Activated CD8-positive, alpha-beta memory T cell treated with anti-CD3 and anti-CD28 coated beads, Interleukin-2, amount 50 U/mL, for 24 hours (primary cell): ENCODE data around the gene AP3B1.

ENCODE experiments used
- DNase-seq: peaks from one replicate; pipeline ENCODE4 v3.0.0-alpha.2; 2020; ENCODE audit errors: extremely low read depth

The AP3B1 gene

DNA sequence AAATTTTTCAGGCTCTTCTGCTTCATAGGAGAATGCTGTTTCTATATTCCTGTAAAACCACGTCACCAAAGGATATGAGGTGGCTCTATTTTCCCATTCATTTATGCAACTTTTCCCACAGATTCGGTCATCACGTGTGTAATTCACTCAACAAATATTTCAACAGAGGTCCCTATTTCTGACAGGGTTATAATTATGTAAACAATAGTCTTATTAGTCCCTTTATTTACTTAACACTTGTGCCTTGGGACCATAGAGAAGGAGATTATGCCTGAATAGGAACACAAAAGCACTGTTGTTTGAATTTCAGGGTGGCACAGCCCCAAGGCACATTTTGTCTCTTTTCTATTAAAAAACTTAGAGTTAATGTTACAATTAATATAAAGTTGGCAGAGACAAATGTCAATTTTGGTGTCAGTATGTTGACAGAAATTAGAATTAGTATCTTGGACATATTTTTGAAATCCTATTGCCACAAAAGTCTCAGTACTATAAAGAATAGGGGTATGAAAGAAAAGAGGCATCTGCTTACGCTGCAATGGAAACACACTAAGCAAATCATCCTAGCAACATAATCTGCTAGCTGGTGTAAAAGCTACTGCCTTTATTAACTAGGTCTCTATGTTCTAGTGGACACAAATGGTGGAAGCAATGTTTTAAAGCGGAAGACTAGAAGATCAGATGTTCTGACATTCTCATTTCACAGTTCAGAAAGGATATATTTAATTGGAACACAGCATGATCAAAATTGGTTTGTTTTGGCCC, 289.3 kb downstream of the AP3B1 start:
- no peak for DNase-seq

DNA sequence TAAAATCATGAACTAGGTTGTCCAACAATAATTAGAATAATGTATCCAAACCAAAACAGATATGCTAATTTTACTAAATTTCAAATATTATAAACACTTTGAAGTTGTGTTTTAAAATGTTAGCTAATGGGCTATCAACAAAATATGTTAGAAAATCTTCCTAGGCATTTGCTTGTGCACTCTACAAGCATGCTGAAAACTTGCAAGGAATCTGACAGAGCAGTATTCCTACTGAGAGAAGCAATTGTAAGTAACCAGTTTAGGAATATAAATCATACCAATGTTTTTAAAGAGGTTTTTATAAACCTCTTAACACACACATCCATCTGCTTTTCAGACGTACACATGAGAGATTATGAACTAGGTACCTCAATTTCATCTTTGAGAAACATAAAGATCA, 289.9 kb downstream of the AP3B1 start:
- DNase-seq, result no peak

DNA sequence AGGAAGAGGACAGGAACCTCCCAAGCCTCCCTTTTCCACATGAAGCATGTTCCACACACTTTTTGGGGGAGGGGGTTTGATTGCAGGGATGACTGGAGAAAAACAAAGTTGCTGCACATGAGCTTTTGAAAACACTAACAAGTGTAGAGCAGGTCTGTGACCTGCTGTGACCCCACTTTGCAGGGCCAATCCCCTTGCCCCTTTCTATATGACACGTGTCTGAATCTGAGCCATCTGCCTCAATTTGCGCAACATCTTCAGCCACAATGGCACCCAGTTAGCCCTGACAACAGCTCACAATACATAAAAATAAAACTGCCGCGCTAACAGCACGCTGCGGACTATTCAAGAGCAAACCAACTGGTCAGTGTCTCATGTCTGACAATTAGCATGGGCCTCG, 290.6 kb downstream of the AP3B1 start:
- DNase-seq, result no peak

DNA sequence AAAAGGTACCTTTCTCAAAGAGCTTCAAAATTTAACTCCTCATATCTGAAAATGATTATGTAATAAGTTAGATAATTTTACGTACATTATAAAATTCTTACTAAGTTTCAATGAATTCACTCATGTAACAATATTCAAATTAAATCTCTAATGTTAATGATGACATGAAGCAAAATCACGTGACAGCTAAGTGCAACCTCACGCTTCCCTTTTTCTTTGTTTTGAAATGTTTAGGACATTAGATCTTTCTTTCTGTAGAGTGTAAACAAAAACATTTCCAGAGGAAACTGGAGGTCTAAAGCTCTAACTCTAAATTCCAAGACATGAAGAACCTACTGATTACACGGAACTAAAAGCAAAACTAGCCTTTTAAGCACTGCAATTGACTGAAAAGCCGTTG, 291.0 kb downstream of the AP3B1 start:
- DNase-seq, result no peak

- DNase-seq, result no peak
Measured at GRCh38 chr5:78002690-78003089, 291.8 kb downstream of the AP3B1 start.

DNA sequence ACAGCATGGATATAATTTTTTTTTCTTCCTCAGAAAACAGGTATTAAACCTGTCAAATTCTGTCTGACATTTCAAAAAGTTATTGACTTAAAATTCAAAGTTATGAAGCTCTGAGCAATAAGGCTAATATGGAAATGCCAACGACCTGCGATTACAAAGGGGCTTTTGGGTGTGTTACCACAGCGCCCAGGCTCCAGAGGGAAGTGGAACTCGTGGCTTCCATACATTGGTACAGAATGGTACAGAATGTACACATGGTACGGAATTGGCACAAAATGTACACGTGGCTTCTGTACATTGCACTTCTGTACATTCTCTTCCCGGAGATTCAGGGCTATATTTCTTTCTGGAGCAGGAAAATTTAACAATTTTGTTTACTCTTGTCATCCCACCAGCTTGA, 293.3 kb downstream of the AP3B1 start:
- no peak for DNase-seq

- DNase-seq, result no peak
Measured at GRCh38 chr5:78000191-78000590, 294.3 kb downstream of the AP3B1 start.

- DNase-seq, result no peak
Measured at GRCh38 chr5:77999399-77999798, 295.1 kb downstream of the AP3B1 start.

- no peak for DNase-seq
Measured at GRCh38 chr5:77996943-77997342, 297.6 kb downstream of the AP3B1 start.

GRCh38 chr5:77995793-77996409, 298.6 kb downstream of the AP3B1 start:
- DNase-seq, result no peak

DNA sequence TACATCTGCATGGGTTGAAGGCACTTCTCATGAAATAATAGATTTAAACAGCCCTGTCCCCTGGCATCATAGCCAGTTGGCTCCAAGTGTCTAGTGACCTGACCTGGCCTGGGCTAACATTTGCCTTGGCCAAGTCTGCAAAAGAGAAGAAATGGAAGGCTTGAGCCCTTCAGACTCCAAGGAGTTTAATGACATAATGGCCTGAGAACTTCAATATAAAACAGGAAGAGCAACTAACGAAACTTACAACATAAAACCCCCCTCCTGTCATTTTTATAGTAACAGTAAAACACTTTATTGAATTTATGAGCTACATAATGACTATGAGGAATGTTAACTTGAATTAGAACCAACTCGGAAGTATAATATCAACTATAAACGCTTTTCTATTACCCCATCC, 299.6 kb downstream of the AP3B1 start:
- no peak for DNase-seq

DNA sequence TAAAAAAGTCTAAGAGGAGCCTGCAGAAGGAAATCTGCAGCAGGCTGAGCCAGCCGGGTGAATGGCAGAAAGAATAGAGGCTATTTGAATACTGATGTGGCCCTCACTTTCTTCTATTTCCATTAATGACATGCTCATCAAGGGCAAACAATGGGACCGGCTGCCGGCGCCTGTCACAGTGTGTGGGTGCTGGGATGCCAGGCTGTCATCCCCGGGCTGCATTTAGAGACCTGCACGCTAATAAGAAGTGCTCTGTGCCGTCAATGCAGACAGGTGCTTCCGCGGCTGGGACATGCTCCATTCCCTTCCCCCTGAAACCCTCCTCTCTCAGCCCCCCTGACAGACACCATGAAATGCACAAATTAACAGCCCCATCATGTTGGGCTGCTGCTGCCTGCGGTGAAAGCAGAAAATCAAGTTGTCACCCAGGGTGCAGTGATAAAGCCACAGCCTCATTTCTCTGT, 300.6 kb downstream of the AP3B1 start:
- no peak for DNase-seq

DNA sequence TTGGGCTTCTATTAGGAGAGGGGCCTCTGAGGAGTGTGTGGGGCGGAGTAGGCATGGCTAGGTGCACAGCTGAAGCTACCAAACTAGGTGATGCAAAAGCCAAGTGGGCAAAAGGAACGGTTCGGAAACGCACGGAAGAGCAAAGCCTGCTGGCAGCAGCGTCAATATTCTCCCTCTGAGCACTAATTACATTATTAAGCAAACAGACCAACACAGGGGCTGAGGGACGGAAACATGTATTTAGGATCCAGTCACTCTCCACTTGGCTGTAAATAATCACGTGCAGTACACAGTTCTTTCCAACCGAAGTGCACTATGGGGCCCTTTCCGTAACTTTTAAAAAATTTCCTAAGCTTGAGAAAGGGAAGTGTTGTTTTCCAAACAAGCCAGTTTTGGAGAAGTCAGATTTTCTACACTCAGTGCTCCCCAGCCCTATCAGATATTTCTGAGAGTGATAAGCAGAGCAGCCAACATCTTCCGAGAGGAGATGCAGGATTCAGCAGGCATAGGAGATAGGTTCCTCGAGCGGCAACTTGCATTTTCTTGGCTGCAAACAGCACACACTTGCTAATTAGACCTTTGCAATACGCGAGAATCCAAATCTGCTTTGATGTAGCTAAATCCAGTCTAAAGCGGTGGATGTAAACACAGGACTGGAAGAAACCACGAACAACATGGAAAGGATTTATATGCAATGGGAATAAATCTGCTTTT, 301.2 kb downstream of the AP3B1 start:
- DNase-seq, result no peak

GRCh38 chr5:77991084-77991483, 303.4 kb downstream of the AP3B1 start:
- no peak for DNase-seq

- no peak for DNase-seq
Measured at GRCh38 chr5:77990020-77990419, 304.5 kb downstream of the AP3B1 start.

GRCh38 chr5:77987988-77988387, 306.5 kb downstream of the AP3B1 start:
- DNase-seq, result no peak

DNA sequence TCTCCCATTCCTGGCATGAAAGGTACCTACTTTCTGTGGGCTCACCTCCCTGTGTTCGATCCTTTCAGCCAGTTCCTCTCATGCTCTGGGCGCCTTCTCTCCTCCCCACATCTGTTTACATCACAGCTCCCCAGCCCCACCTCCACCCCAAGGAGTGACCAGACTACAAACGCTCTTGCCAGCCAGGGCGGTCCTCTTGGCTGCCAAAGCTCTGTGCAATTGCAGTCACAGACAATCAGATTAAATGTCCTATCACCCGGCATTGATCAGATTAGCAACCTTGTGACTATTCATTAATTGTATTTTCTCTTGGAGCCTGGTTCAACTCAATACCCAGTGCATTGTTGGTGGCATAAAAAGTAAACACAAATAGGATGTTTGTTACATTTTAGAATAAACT, 307.2 kb downstream of the AP3B1 start:
- no peak for DNase-seq

GRCh38 chr5:77986261-77986660, 308.2 kb downstream of the AP3B1 start:
- DNase-seq, result no peak

DNA sequence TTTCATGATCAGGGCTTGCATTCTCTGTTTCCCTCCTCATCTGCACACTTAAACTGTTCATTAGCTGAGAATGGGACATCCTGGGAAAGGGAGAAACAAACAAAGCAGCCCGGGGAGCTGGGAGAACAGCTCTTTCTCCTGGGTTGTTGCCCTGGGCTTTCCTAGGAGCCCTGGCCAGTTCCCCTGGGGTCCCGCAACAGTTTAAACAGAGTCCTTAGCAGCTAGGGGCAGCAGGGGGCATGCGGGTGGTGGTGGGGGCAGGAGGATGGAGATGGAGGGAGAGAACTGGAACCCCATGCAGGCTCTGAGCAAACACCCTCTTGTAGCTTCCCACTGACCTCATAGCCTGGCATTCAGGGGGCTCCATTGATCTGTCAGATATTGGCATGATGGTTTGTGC, 309.3 kb downstream of the AP3B1 start:
- DNase-seq, result no peak

GRCh38 chr5:77984587-77984986, 309.9 kb downstream of the AP3B1 start:
- no peak for DNase-seq

DNA sequence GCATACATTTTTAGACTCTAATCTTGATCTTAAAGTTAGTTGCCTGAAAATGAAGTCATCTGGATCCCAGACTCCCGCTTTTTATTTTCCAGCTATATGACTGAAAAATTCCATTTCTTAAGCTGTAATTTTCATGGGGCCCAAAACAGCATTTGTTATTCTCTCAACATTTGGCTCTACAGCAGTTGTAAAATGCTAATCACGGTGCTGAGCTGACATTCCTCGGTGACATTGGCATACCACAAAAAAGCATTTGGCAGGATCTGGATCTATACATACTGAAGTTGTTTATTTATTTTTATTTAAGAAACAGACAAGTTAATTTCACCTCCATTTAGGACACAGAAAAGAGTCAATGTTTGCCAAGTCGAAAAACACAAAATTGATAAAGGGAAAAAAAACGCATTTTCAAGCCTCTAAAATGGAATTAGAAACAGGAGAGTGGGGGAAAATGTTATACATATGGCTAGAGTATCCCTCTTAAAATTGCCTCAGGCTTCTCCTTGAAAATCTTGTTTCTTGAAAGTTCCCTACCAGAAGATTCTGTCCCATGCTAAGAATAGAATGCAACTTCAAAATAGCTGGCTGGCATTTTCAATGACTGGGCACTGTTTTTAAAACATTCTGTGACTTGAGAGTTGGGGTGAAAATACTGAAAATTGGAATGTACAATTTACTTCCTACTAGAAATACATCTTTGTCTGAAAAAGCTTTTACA, 310.9 kb downstream of the AP3B1 start:
- DNase-seq, result no peak

GRCh38 chr5:77981820-77982219, 312.7 kb downstream of the AP3B1 start:
- DNase-seq, result no peak
